GM12878 (cell line): ENCODE results near the gene RPS26. TPM values are rescaled to one million over a fixed set of nuclear protein-coding genes. Genes with fewer than 3 reads are reported as not detected.

Experiments
- ATAC-seq: fragments of 200-7000 bp; cut with Tn5 transposase; 3 replicates; pipeline ENCODE4 v1.9.1; 2020; ENCODE audit warnings: mild to moderate bottlenecking, moderate library complexity
- BruUV-seq: library from RNA; stranded (reverse); fragments of 400-500 nt; replicated peaks from 2 replicates; lab custom pipeline; 2021; lab: Mats Ljungman, UMichigan
- CTCF ChIA-PET: fragments of 300-600 bp; sonication (Branson Sonifier 250); formaldehyde crosslinking; extraction: SDS; loops from one replicate; lab custom pipeline; 2021; ENCODE audit warnings: inconsistent platforms; lab: Yijun Ruan, JAX
- POLR2A ChIA-PET: fragments of 350-600 bp; formaldehyde crosslinking; extraction: SDS; loops from one replicate; lab custom pipeline; 2021; ENCODE audit warnings: inconsistent platforms; lab: Charles Lee
- RAD21 ChIA-PET: fragments of 300-600 bp; sonication (Branson Sonifier 250); formaldehyde crosslinking; loops from one replicate; lab custom pipeline; 2023; ENCODE audit warnings: antibody characterized with exemption; ENCODE audit not compliant: unreplicated experiment; lab: Charles Lee
- SMC1A ChIA-PET: fragments of 300-600 bp; sonication (Branson Sonifier 250); formaldehyde crosslinking; loops from one replicate; lab custom pipeline; 2023; ENCODE audit not compliant: unreplicated experiment, uncharacterized antibody; lab: Charles Lee
- DNase-seq: peaks from one replicate; pipeline ENCODE4 v3.0.0-alpha.2; 2011; ENCODE audit warnings: low read depth, low spot score
- FAIRE-seq: peaks from 3 replicates; lab custom pipeline; 2011; peaks lifted over from hg19 to GRCh38; lab: Jason Lieb, UNC
- H2AFZ ChIP-seq: 2 replicates; pipeline ENCODE4 v1.6.0; 2011; ENCODE audit warnings: low read depth, low read length, control low read depth; ENCODE audit not compliant: control insufficient read depth
- H3K27ac ChIP-seq: 2 replicates; pipeline ENCODE4 v1.5.1; 2011; ENCODE audit warnings: control low read depth; ENCODE audit not compliant: control insufficient read depth, insufficient read depth
- H3K27me3 ChIP-seq, 2 experiments: replicated peaks in 1 of 2; 2 replicates each; pipeline versions ENCODE4 v1.6.0 to v1.6.1; 2011; ENCODE audit warnings: low read length in 1 of 2; ENCODE audit not compliant: control insufficient read depth in 2 of 2, insufficient read depth in 2 of 2
- H3K36me3 ChIP-seq, 2 experiments: 2 replicates each; pipeline ENCODE4 v1.5.1; 2011; ENCODE audit warnings: low read length in 1 of 2; ENCODE audit not compliant: control insufficient read depth in 2 of 2, insufficient read depth in 2 of 2
- H3K4me1 ChIP-seq: 2 replicates; pipeline ENCODE4 v1.6.1; 2011; ENCODE audit warnings: mild to moderate bottlenecking, low read length, moderate library complexity, mixed read lengths; ENCODE audit not compliant: control insufficient read depth, insufficient read depth
- H3K4me2 ChIP-seq: 2 replicates; pipeline ENCODE4 v1.6.0; 2011; ENCODE audit warnings: control low read depth; ENCODE audit not compliant: control insufficient read depth, insufficient read depth
- H3K4me3 ChIP-seq: fragments of 200-600 bp; sonication (generic); 2 replicates; pipeline ENCODE4 v1.5.1; 2016
- H3K79me2 ChIP-seq: 2 replicates; pipeline ENCODE4 v1.6.0; 2011; ENCODE audit warnings: low read length; ENCODE audit not compliant: control insufficient read depth, insufficient read depth
- H3K9ac ChIP-seq: 2 replicates; pipeline ENCODE4 v1.8.0; 2011; ENCODE audit warnings: low read length, control low read depth, mixed read lengths; ENCODE audit not compliant: control insufficient read depth, insufficient read depth
- H3K9me3 ChIP-seq: replicated peaks from 3 replicates; pipeline ENCODE4 v1.5.1; 2011; ENCODE audit warnings: mild to moderate bottlenecking, low read length; ENCODE audit not compliant: control insufficient read depth, insufficient read depth
- H4K20me1 ChIP-seq: 2 replicates; pipeline ENCODE4 v1.6.0; 2011; ENCODE audit not compliant: control insufficient read depth, insufficient read depth
- FOXK2 ChIP-seq: fragments of 450-650 bp; IDR thresholded peaks from 2 replicates; pipeline ENCODE4 v1.6.1; 2017; ENCODE audit warnings: mild to moderate bottlenecking, moderate library complexity
- GATAD2B ChIP-seq: fragments of 450-650 bp; conservative IDR thresholded peaks from 2 replicates; pipeline ENCODE4 v1.6.1; 2017; ENCODE audit warnings: low read depth, mild to moderate bottlenecking, moderate library complexity
- NR2C2 ChIP-seq: IDR thresholded peaks from 2 replicates; pipeline ENCODE4 v1.6.1; 2011; ENCODE audit warnings: borderline replicate concordance, low read depth; ENCODE audit not compliant: control insufficient read depth, insufficient read length
- RELA ChIP-seq: fragments of 450-650 bp; IDR thresholded peaks from 2 replicates; pipeline ENCODE4 v1.8.0; 2014; ENCODE audit warnings: borderline replicate concordance; ENCODE audit not compliant: partially characterized antibody
- YY1 ChIP-seq: IDR thresholded peaks from 2 replicates; pipeline ENCODE4 v1.6.1; 2011; ENCODE audit warnings: low read depth, mild to moderate bottlenecking, low read length
- WGBS: methylation state at CpG from one replicate; pipeline ENCODE4 v1.1.6; 2016; ENCODE audit warnings: low lambda C conversion rate; ENCODE audit not compliant: insufficient replicate concordance, insufficient coverage; ENCODE audit errors: missing lambda C conversion rate; 5-methylcytosine and 5-hydroxymethylcytosine counted together
- in situ Hi-C: fragments of 300-500 bp; cut with MboI; formaldehyde crosslinking; loops from 9 replicates; pipeline ENCODE4 v1.14.3; 2018; ENCODE audit warnings: mixed read lengths
- intact Hi-C: fragments of 100-400 bp; cut with micrococcal nuclease; formaldehyde crosslinking; loops from one replicate; pipeline ENCODE4 v1.14.2; 2022; ENCODE audit not compliant: unreplicated experiment
- polyA plus RNA-seq, 11 experiments: library from polyadenylated mRNA; depleted of rRNA in 4 of 11; unstranded in 6 of 11; stranded (reverse) in 5 of 11; fragments of >200 nt; fragmentation: Nextera tagmentation in 4 of 11; fragmentation: Illumina TruSeq in 1 of 11; extraction: Ambion mirVana in 4 of 11; extraction: Trizol in 1 of 11; gene quantifications; 1 replicate in 1 of 11; 2 replicates in 10 of 11; pipeline versions ENCODE4 v1.2.1 to v1.2.3, GENCODE V29; 2011 to 2016; ENCODE audit warnings: inconsistent platforms in 2 of 11, missing spikeins in 2 of 11, low read depth in 1 of 11
- total RNA-seq, 4 experiments: library from RNA; depleted of rRNA in 3 of 4; stranded (reverse); fragments of >200 nt in 3 of 4; fragmentation: Illumina TruSeq in 1 of 4; extraction: Trizol in 1 of 4; gene quantifications; 2 replicates each; pipeline versions ENCODE4 v1.2.1 to v1.2.3, GENCODE V29; 2013 to 2021
- TF ChIP-seq, protein P1 (sequence below): IDR thresholded peaks from 2 replicates; pipeline ENCODE4 v1.6.1; 2012; ENCODE audit warnings: improper control_type of control experiment, low read depth, low read length; ENCODE audit not compliant: insufficient replicate concordance

The RPS26 gene
- total and polyA plus RNA-seq, 10 of the 15 experiments (the other 5 are each of a cell fraction or from before 2014, with no cell fraction given), result 75.5 to 3,147 (median 881) TPM

- TF ChIP-seq, protein P1, sequence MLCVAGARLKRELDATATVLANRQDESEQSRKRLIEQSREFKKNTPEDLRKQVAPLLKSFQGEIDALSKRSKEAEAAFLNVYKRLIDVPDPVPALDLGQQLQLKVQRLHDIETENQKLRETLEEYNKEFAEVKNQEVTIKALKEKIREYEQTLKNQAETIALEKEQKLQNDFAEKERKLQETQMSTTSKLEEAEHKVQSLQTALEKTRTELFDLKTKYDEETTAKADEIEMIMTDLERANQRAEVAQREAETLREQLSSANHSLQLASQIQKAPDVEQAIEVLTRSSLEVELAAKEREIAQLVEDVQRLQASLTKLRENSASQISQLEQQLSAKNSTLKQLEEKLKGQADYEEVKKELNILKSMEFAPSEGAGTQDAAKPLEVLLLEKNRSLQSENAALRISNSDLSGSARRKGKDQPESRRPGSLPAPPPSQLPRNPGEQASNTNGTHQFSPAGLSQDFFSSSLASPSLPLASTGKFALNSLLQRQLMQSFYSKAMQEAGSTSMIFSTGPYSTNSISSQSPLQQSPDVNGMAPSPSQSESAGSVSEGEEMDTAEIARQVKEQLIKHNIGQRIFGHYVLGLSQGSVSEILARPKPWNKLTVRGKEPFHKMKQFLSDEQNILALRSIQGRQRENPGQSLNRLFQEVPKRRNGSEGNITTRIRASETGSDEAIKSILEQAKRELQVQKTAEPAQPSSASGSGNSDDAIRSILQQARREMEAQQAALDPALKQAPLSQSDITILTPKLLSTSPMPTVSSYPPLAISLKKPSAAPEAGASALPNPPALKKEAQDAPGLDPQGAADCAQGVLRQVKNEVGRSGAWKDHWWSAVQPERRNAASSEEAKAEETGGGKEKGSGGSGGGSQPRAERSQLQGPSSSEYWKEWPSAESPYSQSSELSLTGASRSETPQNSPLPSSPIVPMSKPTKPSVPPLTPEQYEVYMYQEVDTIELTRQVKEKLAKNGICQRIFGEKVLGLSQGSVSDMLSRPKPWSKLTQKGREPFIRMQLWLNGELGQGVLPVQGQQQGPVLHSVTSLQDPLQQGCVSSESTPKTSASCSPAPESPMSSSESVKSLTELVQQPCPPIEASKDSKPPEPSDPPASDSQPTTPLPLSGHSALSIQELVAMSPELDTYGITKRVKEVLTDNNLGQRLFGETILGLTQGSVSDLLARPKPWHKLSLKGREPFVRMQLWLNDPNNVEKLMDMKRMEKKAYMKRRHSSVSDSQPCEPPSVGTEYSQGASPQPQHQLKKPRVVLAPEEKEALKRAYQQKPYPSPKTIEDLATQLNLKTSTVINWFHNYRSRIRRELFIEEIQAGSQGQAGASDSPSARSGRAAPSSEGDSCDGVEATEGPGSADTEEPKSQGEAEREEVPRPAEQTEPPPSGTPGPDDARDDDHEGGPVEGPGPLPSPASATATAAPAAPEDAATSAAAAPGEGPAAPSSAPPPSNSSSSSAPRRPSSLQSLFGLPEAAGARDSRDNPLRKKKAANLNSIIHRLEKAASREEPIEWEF, result no peak
- TF ChIP-seq NR2C2, result no peak
- no peak for TF ChIP-seq RELA
- TF ChIP-seq YY1, result peak; percentile 58
These were observed 44.8 kb upstream of the RPS26 start, which contains the start of gene SUOX (continued) for GRCh38 chr12:55996715-55997534.

DNA sequence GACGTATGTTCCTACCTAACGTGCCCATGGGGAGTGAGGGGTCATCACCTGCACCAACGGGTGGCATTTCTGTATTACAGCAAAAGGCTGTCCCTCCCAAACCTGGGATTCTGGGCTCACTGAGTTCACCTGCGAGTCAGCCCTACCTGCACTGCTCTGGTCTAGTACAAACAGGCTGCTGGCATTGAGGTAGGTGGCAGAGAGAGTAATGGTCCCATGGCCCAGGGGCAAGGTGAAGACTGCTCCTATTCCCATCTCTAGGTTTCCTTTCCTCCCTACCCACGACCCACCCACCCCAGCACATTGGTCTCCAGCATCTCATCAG is 44.2 kb upstream of the RPS26 start:
- ChIA-PET CTCF (interaction anchor here (0.6 to 6.0 kb wide), 27 partner anchors 9 to 259 kb away, joined by 3 to 107 read pairs (median 5); partner anchors contain the start of genes DGKA, GDF11, ORMDL2 and PA2G4), RAD21 (interaction anchor here (0.6 to 4.8 kb wide), 21 partner anchors 10 to 268 kb away, joined by 3 to 44 read pairs (median 10); partner anchors contain the start of genes PA2G4, PYM1, RAB5B and RPL41), SMC1A (interaction anchor here (0.7 to 4.2 kb wide), 14 partner anchors 10 to 259 kb away, joined by 3 to 52 read pairs (median 6); partner anchors contain the start of genes DNAJC14, PYM1 and RAB5B), POLR2A (interaction anchor here (0.5 to 2.6 kb wide), 16 partner anchors 10 to 263 kb away, joined by 3 to 46 read pairs (median 6); partner anchors contain the start of genes PYM1 and RAB5B)
- peak; percentile 10; the same call in 1 of the 2 replicates for TF ChIP-seq GATAD2B
- TF ChIP-seq FOXK2, result no peak
- Histone ChIP-seq H3K4me1 (peaks cover 3% of the 10 kb centered on the region; the same call in 1 of the 2 replicates), H3K79me2 (no peaks in the 10 kb centered on the region), H3K36me3 (peaks cover 1 to 5% of the 10 kb centered on the region in 2 experiments; a peak in 3 of 4 replicates), H4K20me1 (no peaks in the 10 kb centered on the region), H3K27me3 (no peaks in the 10 kb centered on the region), H3K9me3 (no peaks in the 10 kb centered on the region), H2AFZ (peak overlapping the region; percentile 80), H3K9ac (peak overlapping the region; percentile 72), H3K4me2 (peak overlapping the region; percentile 88), H3K4me3 (peak overlapping the region; percentile 74), H3K27ac (0 out of 2 replicates have a peak overlapping the region, but pooled peaks have one; percentile 20)
- in situ Hi-C loops (no loop called here), intact Hi-C loops (loop anchor here (5.0 kb wide), 1 partner anchor 120 kb away; the partner anchor contains the start of genes RPL41 and ZC3H10)
- 38% methylated on average over 4 of the region's 5 CpGs for WGBS
- FAIRE-seq, result no peak
- ATAC-seq, result peak; percentile 15
- no TSS peak for BruUV-seq
- DNase-seq, result no peak
